ENCODE data around the gene DMBT1. TPM values are rescaled to one million over a fixed set of nuclear protein-coding genes. Genes with fewer than 3 reads are reported as not detected.
"Not testable (repeated sequence)": the region's sequence is repeated elsewhere in the genome, so short reads cannot be mapped to it uniquely, and the experiment has no call there.

Gene DMBT1
- total RNA-seq, 4 donors from 2014 or later = 0.06 to 0.28 TPM; not detected in 2

GRCh38 chr10:122590153-122590552 lies 29.6 kb downstream of the DMBT1 start:
- DNase-seq (ENCODE audit: low spot score) (no peak), ATAC-seq (ENCODE audit: low FRiP score) (no peak)
- no peak for TF ChIP-seq CTCF (IDR thresholded peaks at IDR 0.05)

- DNase-seq (ENCODE audit: low spot score) (no peak), ATAC-seq (ENCODE audit: low FRiP score) (no peak)
- TF ChIP-seq CTCF (IDR thresholded peaks at IDR 0.05) = no peak
Measured at GRCh38 chr10:122591736-122592135, 31.2 kb downstream of the DMBT1 start.

GRCh38 chr10:122592161-122592560 lies 31.6 kb downstream of the DMBT1 start:
- ATAC-seq (ENCODE audit: low FRiP score) (no peak), DNase-seq (ENCODE audit: low spot score) (no peak)
- no peak for TF ChIP-seq CTCF (IDR thresholded peaks at IDR 0.05)

- TF ChIP-seq CTCF (IDR thresholded peaks at IDR 0.05) = no peak
- DNase-seq (ENCODE audit: low spot score) (no peak), ATAC-seq (ENCODE audit: low FRiP score) (no peak)
Measured at GRCh38 chr10:122617476-122618270, 57.1 kb downstream of the DMBT1 start.

- DNase-seq (ENCODE audit: low spot score) (no peak), ATAC-seq (ENCODE audit: low FRiP score) (no peak)
- TF ChIP-seq CTCF (IDR thresholded peaks at IDR 0.05) = no peak
Measured at GRCh38 chr10:122618461-122619165, 58.1 kb downstream of the DMBT1 start.

GRCh38 chr10:122620961-122621360 lies 60.4 kb downstream of the DMBT1 start:
- ATAC-seq (ENCODE audit: low FRiP score); DNase-seq (ENCODE audit: low spot score): not testable (repeated sequence)

- ATAC-seq (ENCODE audit: low FRiP score) (no peak), DNase-seq (ENCODE audit: low spot score) (no peak)
- no peak for TF ChIP-seq CTCF (IDR thresholded peaks at IDR 0.05)
Measured at GRCh38 chr10:122624546-122624945, 64.0 kb downstream of the DMBT1 start.

All from omental fat pad (tissue), 4 donors.